ENCODE data around the gene QPCT. TPM values are rescaled to one million over a fixed set of nuclear protein-coding genes. Genes with fewer than 3 reads are reported as not detected.

The QPCT gene
- total and polyA plus RNA-seq, 2 donors = 7.9 to 11.4 TPM

DNA sequence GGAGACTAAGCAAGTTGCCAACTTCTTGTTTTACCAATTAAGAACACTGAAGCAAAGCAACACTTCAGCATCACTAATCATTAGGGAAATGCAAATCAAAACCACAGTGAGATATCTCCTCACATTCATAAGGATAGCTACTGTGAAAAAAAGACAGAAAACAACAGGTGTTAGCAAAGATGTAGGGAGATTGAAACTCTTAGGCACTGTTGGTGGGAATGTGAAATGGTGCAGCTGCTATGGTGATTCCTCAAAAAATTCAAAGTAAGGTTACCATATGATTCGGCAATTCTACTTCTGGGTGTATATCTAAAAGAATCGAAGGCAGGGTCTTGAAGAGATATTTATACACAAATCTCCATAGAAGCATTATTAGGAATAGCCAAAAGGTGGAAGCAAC is 11.2 kb upstream of the QPCT start:
- H3K27ac ChIP-seq (ENCODE audit: low read depth) = no peak overlapping the region
- H3K4me3 ChIP-seq (ENCODE audit: low read depth, low read length) = no peak overlapping the region
- 68% methylated on average over 2 of the region's 2 CpGs for WGBS
- H3K36me3 ChIP-seq (ENCODE audit: insufficient read depth) = no peaks in the 10 kb centered on the region
- no peaks in the 10 kb centered on the region for H3K4me1 ChIP-seq (ENCODE audit: insufficient read depth)
- DNase-seq (ENCODE audit: extremely low spot score) = no peak

DNA sequence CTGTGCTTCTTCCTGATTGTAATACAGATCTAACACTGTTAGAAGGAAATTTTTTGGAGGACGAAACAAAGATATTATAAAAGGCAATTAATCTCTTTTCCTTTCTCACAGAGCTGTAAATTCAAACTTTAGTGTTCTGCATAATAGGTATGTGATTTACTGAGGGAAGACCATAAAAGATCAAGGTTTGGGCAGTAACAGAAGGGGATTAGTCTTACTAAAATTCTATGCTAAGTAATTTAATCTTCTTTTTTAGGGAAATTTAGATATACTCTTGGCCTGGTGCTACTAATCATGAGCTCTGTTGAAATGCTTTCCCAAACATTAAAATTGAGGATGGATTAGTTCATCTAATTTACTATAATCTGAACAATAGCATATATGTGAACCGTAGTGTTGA is 8.8 kb upstream of the QPCT start:
- no peaks in the 10 kb centered on the region for H3K4me1 ChIP-seq (ENCODE audit: insufficient read depth)
- H3K27ac ChIP-seq (ENCODE audit: low read depth) = no peak overlapping the region
- DNase-seq (ENCODE audit: extremely low spot score) = no peak
- no peaks in the 10 kb centered on the region for H3K36me3 ChIP-seq (ENCODE audit: insufficient read depth)
- WGBS = 91% methylated on average over 2 of the region's 2 CpGs
- H3K4me3 ChIP-seq (ENCODE audit: low read depth, low read length) = no peak overlapping the region

DNA sequence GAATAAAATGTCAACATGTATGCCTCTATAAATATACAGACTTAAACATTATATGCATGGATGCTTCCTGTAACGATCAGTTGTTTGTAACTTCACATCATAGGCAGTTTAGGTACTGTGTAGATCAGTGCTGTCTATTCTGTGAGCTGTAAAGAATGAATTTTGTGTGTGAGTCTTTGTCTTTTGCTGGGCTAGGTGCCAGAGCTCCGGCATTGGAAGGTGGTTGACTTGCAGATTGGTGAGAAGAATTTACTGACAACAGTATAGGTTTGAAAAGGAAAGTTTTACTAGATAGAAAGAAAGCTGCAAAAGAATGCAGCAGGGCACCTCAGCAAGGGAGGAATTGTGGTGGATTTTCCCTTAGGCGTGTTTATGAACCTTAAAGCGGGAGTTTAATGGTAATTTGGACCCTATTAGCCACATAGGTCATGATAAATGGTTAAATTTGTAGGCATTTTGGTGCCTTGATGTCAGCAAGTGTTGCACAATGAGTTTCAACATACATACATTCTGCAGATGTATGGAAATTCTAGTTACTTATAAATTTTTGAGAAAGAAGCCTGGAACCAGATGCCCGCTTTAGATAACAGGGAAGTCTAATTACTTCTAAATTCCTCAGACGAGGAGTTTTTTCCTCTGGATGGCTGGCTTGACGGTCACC is 6.7 kb upstream of the QPCT start:
- H3K4me1 ChIP-seq (ENCODE audit: insufficient read depth) = no peaks in the 10 kb centered on the region
- H3K36me3 ChIP-seq (ENCODE audit: insufficient read depth) = no peaks in the 10 kb centered on the region
- no peak overlapping the region for H3K27ac ChIP-seq (ENCODE audit: low read depth)
- H3K4me3 ChIP-seq (ENCODE audit: low read depth, low read length) = no peak overlapping the region
- WGBS = 71% methylated on average over 7 of the region's 7 CpGs
- DNase-seq (ENCODE audit: extremely low spot score) = no peak

DNA sequence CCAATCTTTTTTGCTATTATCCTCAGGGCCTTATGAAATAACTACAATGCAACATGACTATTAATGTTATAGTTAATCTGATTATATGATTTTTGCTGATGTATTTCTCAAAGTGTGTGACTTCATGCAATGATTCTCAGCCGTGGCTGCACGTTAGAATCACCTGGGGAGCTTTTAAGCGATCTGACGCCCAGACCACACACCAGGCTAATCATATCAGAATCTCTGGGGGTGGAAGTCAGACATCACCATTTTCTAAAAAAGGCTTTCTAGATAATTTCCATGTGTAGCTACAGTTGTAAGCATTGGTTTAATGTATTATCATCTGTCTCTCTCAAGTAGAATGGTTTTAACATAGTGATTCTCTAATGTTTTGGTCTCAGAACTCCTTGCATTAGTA is 5.5 kb upstream of the QPCT start:
- Histone ChIP-seq H3K4me1 (ENCODE audit: insufficient read depth) (no peaks in the 10 kb centered on the region), H3K36me3 (ENCODE audit: insufficient read depth) (no peaks in the 10 kb centered on the region), H3K27ac (ENCODE audit: low read depth) (no peak overlapping the region), H3K4me3 (ENCODE audit: low read depth, low read length) (no peak overlapping the region)
- WGBS = 81% methylated on average over 4 of the region's 4 CpGs
- DNase-seq (ENCODE audit: extremely low spot score) = no peak

DNA sequence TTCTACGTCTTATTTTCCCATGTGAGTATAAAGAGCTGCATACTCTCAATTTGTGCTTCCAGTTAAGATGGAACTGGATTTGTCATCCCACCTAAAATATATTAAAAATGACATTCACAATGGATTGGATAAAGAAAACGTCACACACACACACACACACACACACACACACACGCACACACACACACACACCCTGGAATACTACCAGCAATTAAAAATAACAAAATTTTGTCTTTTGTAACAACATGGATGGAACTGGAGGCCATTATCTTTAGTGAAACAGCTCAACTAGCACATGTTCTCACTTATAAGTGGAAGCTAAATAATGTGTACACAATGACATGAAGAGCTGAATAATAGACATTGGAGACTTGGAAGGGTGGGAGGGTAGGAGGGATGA is 3.8 kb upstream of the QPCT start:
- WGBS = 87% methylated on average over 3 of the region's 3 CpGs
- no peak for DNase-seq (ENCODE audit: extremely low spot score)
- Histone ChIP-seq H3K27ac (ENCODE audit: low read depth) (no peak overlapping the region), H3K36me3 (ENCODE audit: insufficient read depth) (no peaks in the 10 kb centered on the region), H3K4me1 (ENCODE audit: insufficient read depth) (no peaks in the 10 kb centered on the region), H3K4me3 (ENCODE audit: low read depth, low read length) (no peak overlapping the region)

DNA sequence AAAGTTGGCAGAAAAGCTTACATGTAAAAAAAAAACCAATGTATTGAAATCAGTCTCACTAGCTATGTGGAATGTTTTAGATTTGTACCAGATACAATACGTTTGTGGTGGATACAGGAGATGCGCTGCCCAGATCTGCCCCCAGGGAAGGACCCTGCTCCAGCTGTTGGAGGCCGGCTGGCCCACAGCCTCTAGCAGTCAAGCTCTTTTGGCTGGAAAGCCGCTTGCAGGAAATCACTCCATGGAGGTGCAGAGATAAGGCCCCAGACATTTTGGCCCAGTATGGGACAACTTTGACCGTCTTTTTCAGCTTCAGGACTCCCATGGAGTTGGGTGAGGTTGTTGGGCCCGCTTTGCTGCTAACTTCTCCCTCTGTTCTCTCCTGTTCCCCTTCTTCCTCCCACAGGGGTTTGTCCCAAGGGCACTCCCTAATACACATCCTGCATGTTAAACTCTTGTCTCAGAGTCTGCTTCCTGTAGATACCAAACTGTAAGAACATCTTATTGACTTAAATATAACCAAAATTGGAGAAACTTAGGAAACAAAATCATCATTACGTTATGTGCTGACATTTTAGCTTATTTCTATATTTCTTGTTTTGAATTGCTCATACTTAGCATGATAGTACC is 1.7 kb upstream of the QPCT start:
- 83% methylated on average over 7 of the region's 7 CpGs for WGBS
- no peaks in the 10 kb centered on the region for H3K36me3 ChIP-seq (ENCODE audit: insufficient read depth)
- DNase-seq (ENCODE audit: extremely low spot score) = no peak
- no peak overlapping the region for H3K27ac ChIP-seq (ENCODE audit: low read depth)
- H3K4me3 ChIP-seq (ENCODE audit: low read depth, low read length) = no peak overlapping the region
- no peaks in the 10 kb centered on the region for H3K4me1 ChIP-seq (ENCODE audit: insufficient read depth)

DNA sequence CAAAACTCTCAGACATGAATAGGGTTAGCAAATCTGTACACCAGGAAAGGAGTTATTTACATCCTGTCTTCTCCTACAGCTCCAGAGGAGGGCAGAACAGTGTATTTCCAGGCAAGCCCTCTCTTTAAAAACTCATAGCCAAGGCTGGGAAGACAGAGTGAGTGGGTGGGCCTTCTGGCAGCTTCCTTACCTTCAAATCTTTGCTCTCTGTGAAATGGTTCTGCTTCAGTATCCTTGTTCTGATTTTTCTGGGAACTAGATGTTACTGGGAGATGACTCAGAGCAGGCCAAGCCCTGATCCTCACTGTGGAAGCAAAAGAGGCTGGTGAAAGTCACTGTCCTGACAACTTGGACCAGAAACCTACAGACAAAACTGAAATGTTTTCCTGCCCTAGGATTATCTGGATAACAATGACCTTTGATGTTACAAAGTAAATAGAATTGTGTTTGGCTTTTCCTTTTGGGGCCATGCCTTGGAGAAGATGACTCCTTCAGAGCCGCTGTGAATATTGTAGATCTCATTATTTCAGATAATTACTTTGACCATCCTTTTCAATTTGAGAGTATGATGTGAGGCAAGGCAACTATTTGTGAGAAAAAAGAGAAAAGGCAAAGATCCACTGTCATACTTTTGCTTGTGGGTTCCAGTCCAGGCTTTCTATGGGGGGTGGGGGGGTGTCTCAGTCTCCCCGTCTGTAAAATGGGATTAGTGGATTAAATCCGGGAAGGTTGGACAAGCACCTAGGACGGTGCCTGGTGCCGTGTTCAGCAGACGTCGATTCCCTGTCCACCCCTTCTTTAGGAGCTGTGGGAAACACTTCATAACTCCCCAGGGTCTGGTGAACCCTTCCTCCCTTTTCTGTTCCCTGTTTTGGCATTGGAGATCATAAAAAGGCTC is 644 bp upstream of the QPCT start:
- peak overlapping the region; percentile 63 for H3K4me3 ChIP-seq (ENCODE audit: low read depth, low read length)
- H3K27ac ChIP-seq (ENCODE audit: low read depth) = peak overlapping the region; percentile 77
- H3K36me3 ChIP-seq (ENCODE audit: insufficient read depth) = no peaks in the 10 kb centered on the region
- DNase-seq (ENCODE audit: extremely low spot score) = no peak
- 64% methylated on average over 7 of the region's 7 CpGs for WGBS
- H3K4me1 ChIP-seq (ENCODE audit: insufficient read depth) = no peaks in the 10 kb centered on the region

DNA sequence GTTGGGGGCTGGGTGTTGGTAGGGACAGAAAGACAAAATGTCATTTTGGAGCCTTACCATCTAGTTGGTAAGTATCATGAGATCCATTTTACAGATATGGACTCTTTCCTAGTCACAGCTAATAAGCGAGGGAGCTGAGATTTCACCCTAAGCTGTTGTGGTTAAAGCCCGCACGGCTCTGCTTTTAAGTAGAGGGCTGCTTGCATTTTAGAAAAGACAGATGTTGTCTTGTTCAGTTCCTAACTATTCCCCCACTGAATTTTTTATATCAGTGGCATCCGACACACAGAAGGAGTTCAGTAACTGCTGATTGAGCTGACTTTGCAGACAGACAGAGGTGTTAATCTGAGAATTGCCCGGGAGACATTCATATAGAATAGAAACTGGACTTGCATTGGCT is 3.7 kb downstream of the QPCT start:
- WGBS = 84% methylated on average over 5 of the region's 5 CpGs
- Histone ChIP-seq H3K4me3 (ENCODE audit: low read depth, low read length) (no peak overlapping the region), H3K4me1 (ENCODE audit: insufficient read depth) (peaks cover 2% of the 10 kb centered on the region), H3K36me3 (ENCODE audit: insufficient read depth) (no peaks in the 10 kb centered on the region), H3K27ac (ENCODE audit: low read depth) (no peak overlapping the region)
- DNase-seq (ENCODE audit: extremely low spot score) = no peak

DNA sequence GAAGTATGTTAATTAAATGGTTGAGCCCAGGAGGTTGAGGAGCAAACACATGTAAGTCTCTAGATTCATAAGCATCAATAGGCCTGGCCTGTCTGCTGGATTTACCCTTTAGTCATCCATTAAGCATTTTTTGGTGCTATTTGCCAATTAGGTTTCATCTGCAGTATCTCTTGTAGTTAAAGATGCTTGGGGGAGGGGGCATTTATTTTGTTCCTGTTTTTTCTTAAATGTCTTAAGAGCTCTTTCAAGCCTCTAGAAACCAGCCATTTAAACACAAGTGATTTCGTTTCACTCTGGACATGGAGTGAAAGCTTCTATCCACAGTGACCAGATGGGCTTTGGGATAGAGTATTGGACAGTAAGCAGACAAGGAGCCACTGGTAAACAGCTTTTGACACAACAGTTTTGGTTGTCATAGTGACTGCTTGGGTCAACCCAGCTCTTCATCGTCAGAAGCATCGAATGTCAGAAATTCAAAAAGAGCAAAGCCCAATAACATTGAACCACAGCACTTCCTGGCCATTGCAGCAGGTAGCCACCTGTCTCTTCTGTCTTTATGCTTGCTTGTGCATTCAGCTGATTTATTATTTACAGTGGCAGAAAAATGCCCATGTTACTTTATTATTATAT is 4.9 kb downstream of the QPCT start:
- whole genome bisulfite sequencing = 58% methylated on average over 3 of the region's 3 CpGs
- H3K4me1 ChIP-seq (ENCODE audit: insufficient read depth) = peaks cover 2% of the 10 kb centered on the region
- no peak overlapping the region for H3K4me3 ChIP-seq (ENCODE audit: low read depth, low read length)
- no peaks in the 10 kb centered on the region for H3K36me3 ChIP-seq (ENCODE audit: insufficient read depth)
- DNase-seq (ENCODE audit: extremely low spot score) = no peak
- no peak overlapping the region for H3K27ac ChIP-seq (ENCODE audit: low read depth)

DNA sequence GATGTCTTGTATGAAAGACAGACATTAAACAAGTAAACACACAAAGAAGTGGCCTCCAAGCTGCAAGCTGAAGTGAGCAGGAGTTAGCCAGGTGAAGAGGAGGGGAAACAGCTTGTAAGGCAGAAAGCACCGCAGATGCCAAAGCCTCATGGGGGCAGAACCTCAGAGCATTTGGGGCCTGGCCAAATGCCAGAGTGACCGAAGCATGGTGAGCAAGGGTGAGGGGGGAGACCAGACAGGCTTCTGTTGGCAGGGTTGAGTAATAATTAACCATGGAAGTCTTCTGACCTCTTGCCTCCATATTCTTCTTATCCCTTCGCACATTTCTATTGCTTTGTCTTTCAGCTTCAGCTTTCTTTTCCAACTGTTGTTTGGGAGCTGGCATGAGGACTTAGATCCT is 5.6 kb downstream of the QPCT start:
- H3K4me3 ChIP-seq (ENCODE audit: low read depth, low read length) = no peak overlapping the region
- DNase-seq (ENCODE audit: extremely low spot score) = no peak
- peaks cover 2% of the 10 kb centered on the region for H3K4me1 ChIP-seq (ENCODE audit: insufficient read depth)
- WGBS = 50% methylated on average over 3 of the region's 3 CpGs
- no peak overlapping the region for H3K27ac ChIP-seq (ENCODE audit: low read depth)
- H3K36me3 ChIP-seq (ENCODE audit: insufficient read depth) = no peaks in the 10 kb centered on the region

DNA sequence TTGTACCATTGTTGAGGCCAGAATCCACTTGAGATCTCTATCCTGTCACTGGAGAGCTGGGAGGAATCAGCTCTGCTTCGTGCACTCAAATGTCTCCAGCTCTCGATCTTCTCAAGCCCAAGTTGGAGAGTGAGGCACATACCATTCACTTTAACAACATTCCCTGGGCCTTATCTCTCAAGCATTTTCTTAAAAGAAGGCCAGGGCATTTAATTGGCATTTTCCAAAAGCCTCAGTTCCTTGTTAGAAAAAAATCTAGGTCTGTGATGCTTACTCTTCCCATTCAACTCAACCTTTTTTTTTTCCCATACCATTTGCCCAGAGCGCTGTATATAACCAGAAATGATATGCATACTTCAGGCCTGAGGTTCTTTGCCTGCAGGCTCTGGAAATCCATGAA is 10.1 kb downstream of the QPCT start:
- Histone ChIP-seq H3K36me3 (ENCODE audit: insufficient read depth) (no peaks in the 10 kb centered on the region), H3K4me1 (ENCODE audit: insufficient read depth) (no peaks in the 10 kb centered on the region), H3K4me3 (ENCODE audit: low read depth, low read length) (no peak overlapping the region), H3K27ac (ENCODE audit: low read depth) (no peak overlapping the region)
- no peak for DNase-seq (ENCODE audit: extremely low spot score)
- 76% methylated on average over 3 of the region's 3 CpGs for WGBS

DNA sequence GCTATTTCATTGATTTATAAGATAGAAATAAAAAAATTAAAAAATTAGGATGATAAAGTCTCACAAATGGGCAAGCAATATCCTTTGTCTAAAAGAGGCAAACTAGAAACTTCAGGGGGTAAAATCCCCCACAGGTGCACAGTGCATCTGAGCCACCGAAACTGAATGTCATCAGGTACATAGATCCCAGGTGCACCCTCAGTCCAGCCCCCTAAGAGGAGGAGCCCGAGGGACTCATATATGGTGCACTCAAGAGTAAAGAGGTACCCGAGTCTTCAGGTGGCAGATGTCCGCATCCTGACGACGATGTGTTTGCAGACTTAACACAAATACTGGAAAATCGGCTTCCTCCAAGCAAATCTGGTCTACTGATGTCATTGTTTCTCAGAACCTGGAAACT is 11.3 kb downstream of the QPCT start:
- no peak overlapping the region for H3K4me3 ChIP-seq (ENCODE audit: low read depth, low read length)
- DNase-seq (ENCODE audit: extremely low spot score) = no peak
- H3K4me1 ChIP-seq (ENCODE audit: insufficient read depth) = no peaks in the 10 kb centered on the region
- no peaks in the 10 kb centered on the region for H3K36me3 ChIP-seq (ENCODE audit: insufficient read depth)
- 91% methylated on average over 7 of the region's 7 CpGs for WGBS
- no peak overlapping the region for H3K27ac ChIP-seq (ENCODE audit: low read depth)

DNA sequence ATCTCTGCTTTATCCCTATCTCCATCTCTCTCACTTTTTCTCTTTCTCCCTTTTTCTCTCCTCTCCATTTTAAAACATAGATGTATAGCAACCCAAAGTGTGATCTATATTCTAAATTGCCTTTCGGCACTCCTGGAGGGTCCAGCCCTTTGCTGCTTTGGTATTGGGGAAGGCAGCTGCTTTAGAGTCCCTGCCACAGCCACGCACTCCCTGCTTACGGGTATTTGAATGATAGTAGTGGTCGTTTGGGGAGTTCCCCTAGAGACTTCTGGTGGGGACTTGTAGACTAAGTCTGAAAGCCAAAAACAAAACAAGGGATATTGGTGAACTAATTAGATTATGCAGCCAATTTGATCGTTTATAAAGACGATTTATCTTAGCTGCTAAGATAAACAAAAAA is 11.9 kb downstream of the QPCT start:
- WGBS = 64% methylated on average over 6 of the region's 6 CpGs
- Histone ChIP-seq H3K4me3 (ENCODE audit: low read depth, low read length) (no peak overlapping the region), H3K4me1 (ENCODE audit: insufficient read depth) (no peaks in the 10 kb centered on the region), H3K36me3 (ENCODE audit: insufficient read depth) (no peaks in the 10 kb centered on the region), H3K27ac (ENCODE audit: low read depth) (no peak overlapping the region)
- DNase-seq (ENCODE audit: extremely low spot score) = no peak
